Smooth muscle cell (in vitro differentiated cells): ENCODE measurements around the gene ZSCAN22. TPM values are rescaled to one million over a fixed set of nuclear protein-coding genes. Genes with fewer than 3 reads are reported as not detected.
A peak's percentile ranks its signal among the peaks of the same experiment; 100 is the strongest.
"Not testable (repeated sequence)": the region's sequence is repeated elsewhere in the genome, so short reads cannot be mapped to it uniquely, and the experiment has no call there.

Experiments used
- DNase-seq: peaks from one replicate; lab custom pipeline; 2025; ENCODE audit not compliant: unreplicated experiment; lab: John Stamatoyannopoulos, UW
- H2AFZ ChIP-seq: fragments of 200-600 bp; sonication (generic); 2 replicates; pipeline ENCODE4 v1.6.0; 2016; ENCODE audit warnings: antibody characterized with exemption, low read depth, mild to moderate bottlenecking
- H3F3A ChIP-seq: fragments of 200-600 bp; sonication (generic); 2 replicates; pipeline ENCODE4 v1.6.0; 2017; ENCODE audit warnings: antibody characterized with exemption, low read depth
- H3K27ac ChIP-seq: fragments of 200-600 bp; sonication (generic); 2 replicates; pipeline ENCODE4 v1.5.1; 2016; ENCODE audit warnings: low read depth, mild to moderate bottlenecking
- H3K27me3 ChIP-seq: fragments of 200-600 bp; sonication (generic); 2 replicates; pipeline ENCODE4 v1.6.1; 2016; ENCODE audit warnings: low read depth, mild to moderate bottlenecking
- H3K36me3 ChIP-seq: fragments of 200-600 bp; sonication (generic); 2 replicates; pipeline ENCODE4 v1.5.1; 2016; ENCODE audit warnings: low read depth
- H3K4me1 ChIP-seq: fragments of 200-600 bp; sonication (generic); 2 replicates; pipeline ENCODE4 v1.5.1; 2016; ENCODE audit warnings: low read depth
- H3K4me2 ChIP-seq: fragments of 200-600 bp; sonication (generic); 2 replicates; pipeline ENCODE4 v1.6.0; 2016; ENCODE audit warnings: mild to moderate bottlenecking
- H3K4me3 ChIP-seq: fragments of 200-600 bp; sonication (generic); 2 replicates; pipeline ENCODE4 v1.5.1; 2016; ENCODE audit warnings: mild to moderate bottlenecking
- H3K79me2 ChIP-seq: fragments of 200-600 bp; sonication (generic); 2 replicates; pipeline ENCODE4 v1.6.0; 2016; ENCODE audit warnings: low read depth, mild to moderate bottlenecking
- H3K9ac ChIP-seq: fragments of 200-600 bp; sonication (generic); 2 replicates; pipeline ENCODE4 v1.6.0; 2016; ENCODE audit warnings: low read depth
- H3K9me3 ChIP-seq: fragments of 200-600 bp; sonication (generic); replicated peaks from 2 replicates; pipeline ENCODE4 v1.5.1; 2016; ENCODE audit warnings: low read depth
- H4K20me1 ChIP-seq: fragments of 200-600 bp; sonication (generic); 2 replicates; pipeline ENCODE4 v1.6.0; 2016; ENCODE audit warnings: low read depth
- CTCF ChIP-seq: fragments of 200-600 bp; sonication (generic); IDR thresholded peaks from 2 replicates; pipeline ENCODE4 v1.5.1; 2017; ENCODE audit warnings: borderline replicate concordance, mild to moderate bottlenecking, antibody characterized with exemption; ENCODE audit not compliant: insufficient read depth, poor library complexity, severe bottlenecking
- WGBS: methylation state at CpG from one replicate; pipeline ENCODE4 v1.1.7; 2016; ENCODE audit warnings: low lambda C conversion rate; 5-methylcytosine and 5-hydroxymethylcytosine counted together
- polyA plus RNA-seq: library from polyadenylated mRNA; unstranded; fragments of >200 nt; fragmentation: Nextera tagmentation; extraction: Ambion mirVana; gene quantifications from 2 replicates; pipeline ENCODE4 v1.2.1, GENCODE V29; 2016
- total RNA-seq: library from RNA; depleted of rRNA; stranded (reverse); fragments of >200 nt; gene quantifications from 2 replicates; pipeline ENCODE4 v1.2.3, GENCODE V29; 2014

Gene ZSCAN22
- total and polyA plus RNA-seq, 2 experiments from 2014 or later: 1.7 to 2.4 TPM

GRCh38 chr19:58372311-58373133 lies 45.7 kb downstream of the ZSCAN22 start:
- H3K27ac ChIP-seq: no peak overlapping the region
- H3K4me3 ChIP-seq: no peak overlapping the region
- no peak for TF ChIP-seq CTCF
- 76% methylated on average over 15 of the region's 15 CpGs for WGBS
- no peaks in the 10 kb centered on the region for H3K36me3 ChIP-seq
- no peak overlapping the region for H3K4me2 ChIP-seq
- no peaks in the 10 kb centered on the region for H3K9me3 ChIP-seq
- no peaks in the 10 kb centered on the region for H3K79me2 ChIP-seq
- H3K9ac ChIP-seq: no peak overlapping the region
- no peaks in the 10 kb centered on the region for H3K27me3 ChIP-seq
- no peaks in the 10 kb centered on the region for H3F3A ChIP-seq
- DNase-seq: no peak
- H4K20me1 ChIP-seq: no peaks in the 10 kb centered on the region
- no peak overlapping the region for H2AFZ ChIP-seq
- H3K4me1 ChIP-seq: no peaks in the 10 kb centered on the region

- no peaks in the 10 kb centered on the region for H3K36me3 ChIP-seq
- TF ChIP-seq CTCF: no peak
- no peaks in the 10 kb centered on the region for H3K4me1 ChIP-seq
- H3K27me3 ChIP-seq: no peaks in the 10 kb centered on the region
- H4K20me1 ChIP-seq: no peaks in the 10 kb centered on the region
- no peak overlapping the region for H3K4me3 ChIP-seq
- H3K79me2 ChIP-seq: no peaks in the 10 kb centered on the region
- no peak for DNase-seq
- 93% methylated on average over 4 of the region's 4 CpGs for WGBS
- no peaks in the 10 kb centered on the region for H3K9me3 ChIP-seq
- H3K27ac ChIP-seq: no peak overlapping the region
- no peak overlapping the region for H3K4me2 ChIP-seq
- H3F3A ChIP-seq: no peaks in the 10 kb centered on the region
- H3K9ac ChIP-seq: no peak overlapping the region
- no peak overlapping the region for H2AFZ ChIP-seq
Measured at GRCh38 chr19:58374200-58374599, 47.4 kb downstream of the ZSCAN22 start.

GRCh38 chr19:58376724-58377123 lies 49.9 kb downstream of the ZSCAN22 start:
- H3K79me2 ChIP-seq, H3K4me2 ChIP-seq, H3K4me1 ChIP-seq, H3K4me3 ChIP-seq, H3K36me3 ChIP-seq, H3K27me3 ChIP-seq, H2AFZ ChIP-seq, H3K9me3 ChIP-seq, H3F3A ChIP-seq, H3K9ac ChIP-seq, H3K27ac ChIP-seq, H4K20me1 ChIP-seq, DNase-seq: not testable (repeated sequence)
- 95% methylated on average over 7 of the region's 7 CpGs for WGBS

GRCh38 chr19:58379246-58379645 lies 52.5 kb downstream of the ZSCAN22 start:
- no peaks in the 10 kb centered on the region for H3K9me3 ChIP-seq
- peaks cover 3% of the 10 kb centered on the region for H3K4me1 ChIP-seq
- no peak for TF ChIP-seq CTCF
- 93% methylated on average over 6 of the region's 6 CpGs for WGBS
- no peaks in the 10 kb centered on the region for H3F3A ChIP-seq
- peak overlapping the region; percentile 89 for H3K4me2 ChIP-seq
- H3K4me3 ChIP-seq: no peak overlapping the region
- H3K36me3 ChIP-seq: no peaks in the 10 kb centered on the region
- H3K9ac ChIP-seq: no peak overlapping the region
- H3K27me3 ChIP-seq: no peaks in the 10 kb centered on the region
- no peak for DNase-seq
- no peak overlapping the region for H2AFZ ChIP-seq
- H3K27ac ChIP-seq: no peak overlapping the region
- peaks cover 4% of the 10 kb centered on the region for H3K79me2 ChIP-seq
- no peaks in the 10 kb centered on the region for H4K20me1 ChIP-seq
